Trophoblast cell (in vitro differentiated cells and primary cell): Measurements from ENCODE around the gene AUTS2.

ENCODE experiments used
- DNase-seq, 2 donors: peaks; one replicate each; pipeline ENCODE4 v3.0.0-alpha.2; 2016
- H2AFZ ChIP-seq: 2 replicates; pipeline ENCODE4 v1.6.1; 2013; ENCODE audit warnings: low read length, moderate library complexity, mild to moderate bottlenecking; ENCODE audit not compliant: insufficient read depth, poor library complexity
- H2AK5ac ChIP-seq: 2 replicates; pipeline ENCODE4 v1.6.1; 2013; ENCODE audit warnings: mild to moderate bottlenecking, low read length
- H2BK120ac ChIP-seq: 2 replicates; pipeline ENCODE4 v1.6.1; 2013; ENCODE audit warnings: low read length, mild to moderate bottlenecking, moderate library complexity; ENCODE audit not compliant: insufficient read depth, poor library complexity
- H2BK12ac ChIP-seq: 2 replicates; pipeline ENCODE4 v1.6.1; 2013; ENCODE audit warnings: mild to moderate bottlenecking, low read length, moderate library complexity
- H2BK5ac ChIP-seq: 2 replicates; pipeline ENCODE4 v1.6.1; 2013; ENCODE audit warnings: low read length, low read depth, moderate library complexity, mild to moderate bottlenecking; ENCODE audit not compliant: poor library complexity
- H3K14ac ChIP-seq: 2 replicates; pipeline ENCODE4 v1.6.1; 2013; ENCODE audit warnings: mild to moderate bottlenecking, low read length
- H3K18ac ChIP-seq: 2 replicates; pipeline ENCODE4 v1.6.1; 2013; ENCODE audit warnings: mild to moderate bottlenecking, low read length
- H3K23ac ChIP-seq: 2 replicates; pipeline ENCODE4 v1.6.1; 2013; ENCODE audit warnings: low read length
- H3K27ac ChIP-seq: 2 replicates; pipeline ENCODE4 v1.5.1; 2013; ENCODE audit warnings: low read depth, mild to moderate bottlenecking, inconsistent platforms, low read length, moderate library complexity
- H3K27me3 ChIP-seq: 2 replicates; pipeline ENCODE4 v1.6.1; 2013; ENCODE audit warnings: inconsistent platforms, mild to moderate bottlenecking, low read length, moderate library complexity; ENCODE audit not compliant: insufficient read depth
- H3K36me3 ChIP-seq, 2 experiments: 1 replicate in 1 of 2; 2 replicates in 1 of 2; pipeline ENCODE4 v1.6.1; 2013; ENCODE audit warnings: low read length in 2 of 2, mild to moderate bottlenecking in 2 of 2, moderate library complexity in 1 of 2; ENCODE audit not compliant: insufficient read depth in 2 of 2, control insufficient read depth in 1 of 2
- H3K4ac ChIP-seq: 2 replicates; pipeline ENCODE4 v1.6.1; 2013; ENCODE audit warnings: low read depth, mild to moderate bottlenecking, low read length, moderate library complexity
- H3K4me1 ChIP-seq, 2 experiments: 1 replicate in 1 of 2; 2 replicates in 1 of 2; pipeline ENCODE4 v1.6.1; 2013; ENCODE audit warnings: low read length in 2 of 2, mild to moderate bottlenecking in 2 of 2, moderate library complexity in 1 of 2; ENCODE audit not compliant: insufficient read depth in 2 of 2, control insufficient read depth in 1 of 2
- H3K4me2 ChIP-seq: 2 replicates; pipeline ENCODE4 v1.6.1; 2013; ENCODE audit warnings: inconsistent platforms, mild to moderate bottlenecking, low read length, moderate library complexity
- H3K4me3 ChIP-seq: 2 replicates; pipeline ENCODE4 v1.5.1; 2013; ENCODE audit warnings: mild to moderate bottlenecking, low read depth, low read length, inconsistent platforms
- H3K79me1 ChIP-seq: one replicate; pipeline ENCODE4 v1.6.1; 2013; ENCODE audit warnings: low read length
- H3K79me2 ChIP-seq: 2 replicates; pipeline ENCODE4 v1.6.1; 2013; ENCODE audit warnings: low read length, mild to moderate bottlenecking; ENCODE audit not compliant: control insufficient read depth, insufficient read depth, poor library complexity
- H3K9ac ChIP-seq: 2 replicates; pipeline ENCODE4 v1.6.1; 2013; ENCODE audit warnings: mild to moderate bottlenecking, low read length
- H3K9me3 ChIP-seq: 2 replicates; pipeline ENCODE4 v1.6.1; 2013; ENCODE audit warnings: low read depth, mild to moderate bottlenecking, control low read depth, inconsistent platforms, low read length; ENCODE audit not compliant: insufficient read depth
- H4K12ac ChIP-seq: 2 replicates; pipeline ENCODE4 v1.6.1; 2013; ENCODE audit warnings: low read depth, mild to moderate bottlenecking, low read length, moderate library complexity
- H4K8ac ChIP-seq: 2 replicates; pipeline ENCODE4 v1.6.1; 2013; ENCODE audit warnings: low read depth, mild to moderate bottlenecking, low read length, moderate library complexity
- H4K91ac ChIP-seq: one replicate; pipeline ENCODE4 v1.6.1; 2013; ENCODE audit warnings: low read depth, mild to moderate bottlenecking, low read length, moderate library complexity
- WGBS: extraction: QIAGEN DNeasy Blood & Tissue Kit; methylation state at CpG from one replicate; pipeline ENCODE4 v1.1.7; 2013; ENCODE audit warnings: missing lambda C conversion rate; ENCODE audit not compliant: insufficient read length, insufficient coverage; ENCODE audit errors: extremely low coverage; 5-methylcytosine and 5-hydroxymethylcytosine counted together

AUTS2 gene

GRCh38 chr7:70188901-70189650 is 590.8 kb downstream of the AUTS2 start:
- Histone ChIP-seq H2BK120ac (no peak overlapping the region), H3K27ac (no peak overlapping the region), H3K4me1 (no peaks in the 10 kb centered on the region), H3K4me2 (no peak overlapping the region), H3K23ac (no peak overlapping the region), H3K4ac (no peak overlapping the region), H3K79me2 (no peaks in the 10 kb centered on the region), H2BK5ac (no peak overlapping the region), H3K27me3 (no peaks in the 10 kb centered on the region), H3K14ac (no peak overlapping the region), H3K36me3 (no peaks in the 10 kb centered on the region), H4K12ac (no peak overlapping the region), H2AK5ac (no peak overlapping the region), H3K9ac (no peak overlapping the region), H4K91ac (no peak overlapping the region), H4K8ac (no peak overlapping the region), H2AFZ (no peak overlapping the region), H2BK12ac (no peak overlapping the region), H3K4me3 (no peak overlapping the region), H3K79me1 (no peaks in the 10 kb centered on the region), H3K18ac (no peak overlapping the region), H3K9me3 (no peaks in the 10 kb centered on the region)
- no peak for DNase-seq
- WGBS = no CpG with 5 or more reads among the region's 4 CpGs

- Histone ChIP-seq H3K4ac (no peak overlapping the region), H3K79me1 (no peaks in the 10 kb centered on the region), H3K27ac (no peak overlapping the region), H3K36me3 (no peaks in the 10 kb centered on the region), H2BK5ac (no peak overlapping the region), H2BK120ac (no peak overlapping the region), H3K23ac (no peak overlapping the region), H3K4me2 (no peak overlapping the region), H3K79me2 (no peaks in the 10 kb centered on the region), H4K12ac (no peak overlapping the region), H2AK5ac (no peak overlapping the region), H3K18ac (no peak overlapping the region), H3K14ac (no peak overlapping the region), H3K4me1 (no peaks in the 10 kb centered on the region), H2AFZ (no peak overlapping the region), H2BK12ac (no peak overlapping the region), H4K91ac (no peak overlapping the region), H3K9me3 (no peaks in the 10 kb centered on the region), H3K4me3 (no peak overlapping the region), H4K8ac (no peak overlapping the region), H3K9ac (no peak overlapping the region), H3K27me3 (no peaks in the 10 kb centered on the region)
- DNase-seq = no peak
- WGBS = no CpG with 5 or more reads among the region's 4 CpGs
These were observed 591.5 kb downstream of the AUTS2 start for GRCh38 chr7:70189776-70190175.

- no peak overlapping the region for H3K4ac ChIP-seq
- no peak overlapping the region for H2AFZ ChIP-seq
- H2BK120ac ChIP-seq = no peak overlapping the region
- H4K12ac ChIP-seq = no peak overlapping the region
- no peak overlapping the region for H4K91ac ChIP-seq
- H2BK12ac ChIP-seq = no peak overlapping the region
- no peaks in the 10 kb centered on the region for H3K36me3 ChIP-seq
- WGBS = no CpG with 5 or more reads among the region's 4 CpGs
- H2BK5ac ChIP-seq = no peak overlapping the region
- H3K27me3 ChIP-seq = no peaks in the 10 kb centered on the region
- no peak overlapping the region for H3K18ac ChIP-seq
- no peak overlapping the region for H2AK5ac ChIP-seq
- no peaks in the 10 kb centered on the region for H3K79me2 ChIP-seq
- H3K4me3 ChIP-seq = no peak overlapping the region
- H3K27ac ChIP-seq = no peak overlapping the region
- no peak overlapping the region for H3K4me2 ChIP-seq
- no peak overlapping the region for H3K23ac ChIP-seq
- DNase-seq = no peak
- H3K79me1 ChIP-seq = no peaks in the 10 kb centered on the region
- H3K9ac ChIP-seq = no peak overlapping the region
- H4K8ac ChIP-seq = no peak overlapping the region
- H3K9me3 ChIP-seq = no peaks in the 10 kb centered on the region
- no peak overlapping the region for H3K14ac ChIP-seq
- no peaks in the 10 kb centered on the region for H3K4me1 ChIP-seq
These were observed 592.0 kb downstream of the AUTS2 start for GRCh38 chr7:70190281-70190680.

GRCh38 chr7:70193514-70193913 is 595.2 kb downstream of the AUTS2 start:
- Histone ChIP-seq H3K9me3 (no peaks in the 10 kb centered on the region), H3K4me1 (no peaks in the 10 kb centered on the region), H3K36me3 (no peaks in the 10 kb centered on the region), H3K79me1 (no peaks in the 10 kb centered on the region), H4K8ac (no peak overlapping the region), H2BK5ac (no peak overlapping the region), H3K9ac (no peak overlapping the region), H2BK120ac (no peak overlapping the region), H3K14ac (no peak overlapping the region), H2AK5ac (no peak overlapping the region), H3K18ac (no peak overlapping the region), H3K27ac (no peak overlapping the region), H3K4me3 (no peak overlapping the region), H4K12ac (no peak overlapping the region), H3K23ac (no peak overlapping the region), H2AFZ (no peak overlapping the region), H3K27me3 (no peaks in the 10 kb centered on the region), H4K91ac (no peak overlapping the region), H3K4me2 (no peak overlapping the region), H2BK12ac (no peak overlapping the region), H3K4ac (no peak overlapping the region), H3K79me2 (no peaks in the 10 kb centered on the region)
- peak in 1 of 2 donors; percentile 2 for DNase-seq
- no CpG with 5 or more reads among the region's 4 CpGs for WGBS
